ENCODE data around the gene EPB42.

DNA sequence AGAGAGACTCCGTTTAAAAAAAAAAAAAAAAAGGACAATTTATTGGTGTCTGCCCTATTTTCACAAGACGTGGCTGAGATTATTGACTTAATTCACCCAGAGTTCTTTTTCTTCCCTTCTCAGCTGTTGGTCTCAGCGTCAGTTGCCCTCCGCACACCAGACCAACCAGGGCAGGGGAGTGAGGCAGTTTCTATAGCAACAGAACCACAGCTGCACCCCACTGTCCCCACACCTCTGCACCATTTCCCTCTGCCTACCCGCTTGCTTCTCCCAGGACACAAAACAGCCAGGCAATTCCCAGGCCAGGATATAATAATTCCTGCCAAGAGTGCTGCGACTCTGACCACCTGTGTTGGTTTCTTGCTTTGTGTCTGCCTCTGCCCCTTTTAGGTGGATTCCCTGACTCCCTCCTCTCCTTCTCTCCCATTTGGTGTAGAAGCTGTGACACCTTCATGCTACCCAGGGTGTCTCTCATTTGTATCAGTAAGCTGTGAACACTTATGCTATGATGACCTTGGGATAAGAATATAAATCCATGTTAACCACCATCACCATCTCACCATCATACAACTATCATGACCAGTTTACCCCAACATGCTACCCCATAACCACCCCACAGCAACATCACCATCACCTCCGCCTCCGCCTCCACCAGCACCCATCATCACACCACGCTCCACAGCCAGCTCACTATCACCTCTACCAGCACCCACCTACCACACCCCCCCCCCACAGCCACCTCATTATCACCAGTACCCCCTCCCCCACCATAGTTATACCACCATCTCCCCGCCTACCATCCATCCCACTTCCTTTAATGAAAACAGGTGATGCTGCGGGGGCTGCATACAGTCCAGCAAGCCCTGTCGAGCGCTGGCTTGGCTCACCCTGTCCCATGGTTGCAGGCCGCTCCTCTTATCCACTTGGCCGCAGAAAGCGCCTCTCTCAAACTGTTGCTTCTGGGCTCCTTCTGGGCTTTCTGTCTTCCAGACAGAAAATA is 589 bp downstream of the EPB42 start:
- no peak for TF ChIP-seq SIN3A (IDR thresholded peaks at IDR 0.05; ENCODE audit: borderline replicate concordance, low read depth, low read length)
- TF ChIP-seq, protein P1, sequence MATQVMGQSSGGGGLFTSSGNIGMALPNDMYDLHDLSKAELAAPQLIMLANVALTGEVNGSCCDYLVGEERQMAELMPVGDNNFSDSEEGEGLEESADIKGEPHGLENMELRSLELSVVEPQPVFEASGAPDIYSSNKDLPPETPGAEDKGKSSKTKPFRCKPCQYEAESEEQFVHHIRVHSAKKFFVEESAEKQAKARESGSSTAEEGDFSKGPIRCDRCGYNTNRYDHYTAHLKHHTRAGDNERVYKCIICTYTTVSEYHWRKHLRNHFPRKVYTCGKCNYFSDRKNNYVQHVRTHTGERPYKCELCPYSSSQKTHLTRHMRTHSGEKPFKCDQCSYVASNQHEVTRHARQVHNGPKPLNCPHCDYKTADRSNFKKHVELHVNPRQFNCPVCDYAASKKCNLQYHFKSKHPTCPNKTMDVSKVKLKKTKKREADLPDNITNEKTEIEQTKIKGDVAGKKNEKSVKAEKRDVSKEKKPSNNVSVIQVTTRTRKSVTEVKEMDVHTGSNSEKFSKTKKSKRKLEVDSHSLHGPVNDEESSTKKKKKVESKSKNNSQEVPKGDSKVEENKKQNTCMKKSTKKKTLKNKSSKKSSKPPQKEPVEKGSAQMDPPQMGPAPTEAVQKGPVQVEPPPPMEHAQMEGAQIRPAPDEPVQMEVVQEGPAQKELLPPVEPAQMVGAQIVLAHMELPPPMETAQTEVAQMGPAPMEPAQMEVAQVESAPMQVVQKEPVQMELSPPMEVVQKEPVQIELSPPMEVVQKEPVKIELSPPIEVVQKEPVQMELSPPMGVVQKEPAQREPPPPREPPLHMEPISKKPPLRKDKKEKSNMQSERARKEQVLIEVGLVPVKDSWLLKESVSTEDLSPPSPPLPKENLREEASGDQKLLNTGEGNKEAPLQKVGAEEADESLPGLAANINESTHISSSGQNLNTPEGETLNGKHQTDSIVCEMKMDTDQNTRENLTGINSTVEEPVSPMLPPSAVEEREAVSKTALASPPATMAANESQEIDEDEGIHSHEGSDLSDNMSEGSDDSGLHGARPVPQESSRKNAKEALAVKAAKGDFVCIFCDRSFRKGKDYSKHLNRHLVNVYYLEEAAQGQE (IDR thresholded peaks at IDR 0.05; ENCODE audit: low read depth, low read length), result no peak
- no peak for TF ChIP-seq POLR2AphosphoS5 (IDR thresholded peaks at IDR 0.05; ENCODE audit: low read depth, low read length)
- TF ChIP-seq, protein P2, sequence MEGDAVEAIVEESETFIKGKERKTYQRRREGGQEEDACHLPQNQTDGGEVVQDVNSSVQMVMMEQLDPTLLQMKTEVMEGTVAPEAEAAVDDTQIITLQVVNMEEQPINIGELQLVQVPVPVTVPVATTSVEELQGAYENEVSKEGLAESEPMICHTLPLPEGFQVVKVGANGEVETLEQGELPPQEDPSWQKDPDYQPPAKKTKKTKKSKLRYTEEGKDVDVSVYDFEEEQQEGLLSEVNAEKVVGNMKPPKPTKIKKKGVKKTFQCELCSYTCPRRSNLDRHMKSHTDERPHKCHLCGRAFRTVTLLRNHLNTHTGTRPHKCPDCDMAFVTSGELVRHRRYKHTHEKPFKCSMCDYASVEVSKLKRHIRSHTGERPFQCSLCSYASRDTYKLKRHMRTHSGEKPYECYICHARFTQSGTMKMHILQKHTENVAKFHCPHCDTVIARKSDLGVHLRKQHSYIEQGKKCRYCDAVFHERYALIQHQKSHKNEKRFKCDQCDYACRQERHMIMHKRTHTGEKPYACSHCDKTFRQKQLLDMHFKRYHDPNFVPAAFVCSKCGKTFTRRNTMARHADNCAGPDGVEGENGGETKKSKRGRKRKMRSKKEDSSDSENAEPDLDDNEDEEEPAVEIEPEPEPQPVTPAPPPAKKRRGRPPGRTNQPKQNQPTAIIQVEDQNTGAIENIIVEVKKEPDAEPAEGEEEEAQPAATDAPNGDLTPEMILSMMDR (IDR thresholded peaks at IDR 0.05), result no peak
- TF ChIP-seq FOSL2 (IDR thresholded peaks at IDR 0.05; ENCODE audit: borderline replicate concordance, low read depth), result no peak
- no peak for TF ChIP-seq YY1 (IDR thresholded peaks at IDR 0.05; ENCODE audit: low read depth)
- TF ChIP-seq, protein P3, sequence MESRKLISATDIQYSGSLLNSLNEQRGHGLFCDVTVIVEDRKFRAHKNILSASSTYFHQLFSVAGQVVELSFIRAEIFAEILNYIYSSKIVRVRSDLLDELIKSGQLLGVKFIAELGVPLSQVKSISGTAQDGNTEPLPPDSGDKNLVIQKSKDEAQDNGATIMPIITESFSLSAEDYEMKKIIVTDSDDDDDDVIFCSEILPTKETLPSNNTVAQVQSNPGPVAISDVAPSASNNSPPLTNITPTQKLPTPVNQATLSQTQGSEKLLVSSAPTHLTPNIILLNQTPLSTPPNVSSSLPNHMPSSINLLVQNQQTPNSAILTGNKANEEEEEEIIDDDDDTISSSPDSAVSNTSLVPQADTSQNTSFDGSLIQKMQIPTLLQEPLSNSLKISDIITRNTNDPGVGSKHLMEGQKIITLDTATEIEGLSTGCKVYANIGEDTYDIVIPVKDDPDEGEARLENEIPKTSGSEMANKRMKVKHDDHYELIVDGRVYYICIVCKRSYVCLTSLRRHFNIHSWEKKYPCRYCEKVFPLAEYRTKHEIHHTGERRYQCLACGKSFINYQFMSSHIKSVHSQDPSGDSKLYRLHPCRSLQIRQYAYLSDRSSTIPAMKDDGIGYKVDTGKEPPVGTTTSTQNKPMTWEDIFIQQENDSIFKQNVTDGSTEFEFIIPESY (IDR thresholded peaks at IDR 0.05; ENCODE audit: borderline replicate concordance, low read depth), result no peak
- TF ChIP-seq, protein P4, sequence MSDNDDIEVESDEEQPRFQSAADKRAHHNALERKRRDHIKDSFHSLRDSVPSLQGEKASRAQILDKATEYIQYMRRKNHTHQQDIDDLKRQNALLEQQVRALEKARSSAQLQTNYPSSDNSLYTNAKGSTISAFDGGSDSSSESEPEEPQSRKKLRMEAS (IDR thresholded peaks at IDR 0.05; ENCODE audit: low read depth), result no peak
- no peak for TF ChIP-seq GATA2 (CRISPR knock-in tag; IDR thresholded peaks at IDR 0.05)
